ENCODE measurements around the gene CIC.
A peak's percentile ranks its signal among the peaks of the same experiment; 100 is the strongest.

GRCh38 chr19:42297039-42297438 lies 28.0 kb downstream of the CIC start:
- peak; percentile 13; the same call in 1 of the 2 replicates for TF ChIP-seq POLR2AphosphoS5 (IDR thresholded peaks at IDR 0.05; ENCODE audit: low read depth, low read length)
- no peak for TF ChIP-seq SIN3A (IDR thresholded peaks at IDR 0.05; ENCODE audit: borderline replicate concordance, insufficient read depth, low read length)
- TF ChIP-seq, protein P1, sequence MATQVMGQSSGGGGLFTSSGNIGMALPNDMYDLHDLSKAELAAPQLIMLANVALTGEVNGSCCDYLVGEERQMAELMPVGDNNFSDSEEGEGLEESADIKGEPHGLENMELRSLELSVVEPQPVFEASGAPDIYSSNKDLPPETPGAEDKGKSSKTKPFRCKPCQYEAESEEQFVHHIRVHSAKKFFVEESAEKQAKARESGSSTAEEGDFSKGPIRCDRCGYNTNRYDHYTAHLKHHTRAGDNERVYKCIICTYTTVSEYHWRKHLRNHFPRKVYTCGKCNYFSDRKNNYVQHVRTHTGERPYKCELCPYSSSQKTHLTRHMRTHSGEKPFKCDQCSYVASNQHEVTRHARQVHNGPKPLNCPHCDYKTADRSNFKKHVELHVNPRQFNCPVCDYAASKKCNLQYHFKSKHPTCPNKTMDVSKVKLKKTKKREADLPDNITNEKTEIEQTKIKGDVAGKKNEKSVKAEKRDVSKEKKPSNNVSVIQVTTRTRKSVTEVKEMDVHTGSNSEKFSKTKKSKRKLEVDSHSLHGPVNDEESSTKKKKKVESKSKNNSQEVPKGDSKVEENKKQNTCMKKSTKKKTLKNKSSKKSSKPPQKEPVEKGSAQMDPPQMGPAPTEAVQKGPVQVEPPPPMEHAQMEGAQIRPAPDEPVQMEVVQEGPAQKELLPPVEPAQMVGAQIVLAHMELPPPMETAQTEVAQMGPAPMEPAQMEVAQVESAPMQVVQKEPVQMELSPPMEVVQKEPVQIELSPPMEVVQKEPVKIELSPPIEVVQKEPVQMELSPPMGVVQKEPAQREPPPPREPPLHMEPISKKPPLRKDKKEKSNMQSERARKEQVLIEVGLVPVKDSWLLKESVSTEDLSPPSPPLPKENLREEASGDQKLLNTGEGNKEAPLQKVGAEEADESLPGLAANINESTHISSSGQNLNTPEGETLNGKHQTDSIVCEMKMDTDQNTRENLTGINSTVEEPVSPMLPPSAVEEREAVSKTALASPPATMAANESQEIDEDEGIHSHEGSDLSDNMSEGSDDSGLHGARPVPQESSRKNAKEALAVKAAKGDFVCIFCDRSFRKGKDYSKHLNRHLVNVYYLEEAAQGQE (IDR thresholded peaks at IDR 0.05; ENCODE audit: insufficient read depth in 1 of 2, low read depth in 2 of 2, low read length in 2 of 2) = no peak
- no peak for TF ChIP-seq TAF1 (IDR thresholded peaks at IDR 0.05; ENCODE audit: borderline replicate concordance, insufficient read depth, low read length)
- TF ChIP-seq FOXP2 (optimal IDR thresholded peaks at IDR 0.05; ENCODE audit: borderline replicate concordance, extremely low read depth, extremely low read length, insufficient read depth) = no peak
